RWPE1 (cell line): Measurements from ENCODE around the gene EPHB1.

Experiments used
- CTCF ChIA-PET: fragments of 350-600 bp; sonication (Branson Sonifier 250); formaldehyde crosslinking; extraction: SDS; loops from one replicate; lab custom pipeline; 2021; lab: Yijun Ruan, JAX
- POLR2A ChIA-PET: fragments of 400-600 bp; formaldehyde crosslinking; extraction: SDS; loops from one replicate; lab custom pipeline; 2020; ENCODE audit warnings: antibody characterized with exemption; ENCODE audit not compliant: low non-redundant PET; lab: Yijun Ruan, JAX
- DNase-seq: peaks from one replicate; pipeline ENCODE4 v3.0.0; 2012; ENCODE audit warnings: low spot score
- H3K27ac ChIP-seq: fragments of 450-650 bp; 2 replicates; pipeline ENCODE4 v1.5.1; 2017
- TF ChIP-seq, protein P1 (sequence below): fragments of 450-650 bp; conservative IDR thresholded peaks from 2 replicates; pipeline ENCODE4 v1.5.1; 2017; ENCODE audit warnings: low read depth, mild to moderate bottlenecking

EPHB1 gene

DNA sequence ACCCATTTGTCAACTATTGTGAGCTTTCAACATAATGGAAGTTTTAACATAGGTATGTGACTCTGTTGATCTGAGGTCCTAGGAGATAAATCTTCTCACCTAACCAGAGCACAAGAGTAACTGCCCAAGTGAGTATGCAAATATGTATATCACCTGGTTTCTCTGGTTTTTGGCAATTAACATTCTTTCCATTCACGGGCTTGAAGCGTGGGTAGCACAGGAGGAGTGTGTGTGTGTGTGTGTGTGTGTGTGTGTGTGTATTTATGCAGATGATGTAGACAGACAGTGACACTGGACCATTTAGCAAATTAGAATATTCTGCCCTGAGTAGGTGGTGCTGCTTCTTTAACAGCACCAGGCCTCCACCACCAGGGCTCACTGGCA, 15.0 kb downstream of the EPHB1 start:
- DNase-seq = no peak
- POLR2A ChIA-PET = no interaction called here
- TF ChIP-seq, protein P1, sequence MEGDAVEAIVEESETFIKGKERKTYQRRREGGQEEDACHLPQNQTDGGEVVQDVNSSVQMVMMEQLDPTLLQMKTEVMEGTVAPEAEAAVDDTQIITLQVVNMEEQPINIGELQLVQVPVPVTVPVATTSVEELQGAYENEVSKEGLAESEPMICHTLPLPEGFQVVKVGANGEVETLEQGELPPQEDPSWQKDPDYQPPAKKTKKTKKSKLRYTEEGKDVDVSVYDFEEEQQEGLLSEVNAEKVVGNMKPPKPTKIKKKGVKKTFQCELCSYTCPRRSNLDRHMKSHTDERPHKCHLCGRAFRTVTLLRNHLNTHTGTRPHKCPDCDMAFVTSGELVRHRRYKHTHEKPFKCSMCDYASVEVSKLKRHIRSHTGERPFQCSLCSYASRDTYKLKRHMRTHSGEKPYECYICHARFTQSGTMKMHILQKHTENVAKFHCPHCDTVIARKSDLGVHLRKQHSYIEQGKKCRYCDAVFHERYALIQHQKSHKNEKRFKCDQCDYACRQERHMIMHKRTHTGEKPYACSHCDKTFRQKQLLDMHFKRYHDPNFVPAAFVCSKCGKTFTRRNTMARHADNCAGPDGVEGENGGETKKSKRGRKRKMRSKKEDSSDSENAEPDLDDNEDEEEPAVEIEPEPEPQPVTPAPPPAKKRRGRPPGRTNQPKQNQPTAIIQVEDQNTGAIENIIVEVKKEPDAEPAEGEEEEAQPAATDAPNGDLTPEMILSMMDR = no peak
- H3K27ac ChIP-seq = no peak overlapping the region
- CTCF ChIA-PET = no interaction called here

DNA sequence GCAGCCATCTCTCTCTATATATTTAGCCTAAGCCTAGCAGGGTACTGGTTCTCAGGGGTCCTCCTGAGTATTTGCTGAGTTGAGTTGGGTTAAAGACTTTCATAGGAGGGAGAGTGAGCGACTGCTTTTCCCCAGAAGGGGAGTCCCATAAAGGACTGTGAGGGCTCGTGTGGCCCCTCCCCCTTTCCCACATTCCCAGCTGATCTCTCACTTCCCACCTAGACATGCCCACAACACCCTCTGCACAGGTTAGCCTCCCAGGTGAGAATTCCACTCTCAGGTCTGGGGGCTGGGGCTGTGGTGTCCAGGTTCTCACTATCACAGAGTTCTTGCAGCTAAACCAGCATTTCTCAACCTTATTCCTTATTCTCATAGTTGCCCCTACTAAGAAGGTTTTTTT, 15.8 kb downstream of the EPHB1 start:
- no peak for DNase-seq
- ChIA-PET POLR2A (no interaction called here), CTCF (no interaction called here)
- TF ChIP-seq, protein P1 = no peak
- H3K27ac ChIP-seq = no peak overlapping the region

DNA sequence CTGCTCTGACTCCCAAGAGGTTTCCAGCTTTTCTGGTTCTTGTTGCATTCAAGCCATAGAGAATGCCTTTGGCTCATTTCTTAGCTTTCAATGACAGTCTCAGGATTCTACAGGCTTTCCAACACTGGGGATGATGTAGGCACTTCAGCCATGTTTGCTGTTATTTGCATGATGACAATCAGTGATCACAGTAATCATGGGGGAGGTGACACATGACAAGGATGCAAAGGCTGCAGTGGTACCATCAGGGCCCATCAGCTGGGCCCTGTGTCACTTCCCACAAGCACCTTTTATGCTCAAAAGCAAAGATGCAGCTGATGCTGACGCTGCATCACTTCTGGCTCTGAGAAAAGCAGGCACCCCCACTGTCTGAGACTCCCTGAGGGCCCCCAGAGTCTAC, 18.6 kb downstream of the EPHB1 start:
- no peak for DNase-seq
- no peak overlapping the region for H3K27ac ChIP-seq
- TF ChIP-seq, protein P1 = no peak
- ChIA-PET POLR2A (no interaction called here), CTCF (interaction anchor here (0.6 kb wide), 1 partner anchor 763 kb away, joined by 8 read pairs; no protein-coding TSS in a partner anchor)

DNA sequence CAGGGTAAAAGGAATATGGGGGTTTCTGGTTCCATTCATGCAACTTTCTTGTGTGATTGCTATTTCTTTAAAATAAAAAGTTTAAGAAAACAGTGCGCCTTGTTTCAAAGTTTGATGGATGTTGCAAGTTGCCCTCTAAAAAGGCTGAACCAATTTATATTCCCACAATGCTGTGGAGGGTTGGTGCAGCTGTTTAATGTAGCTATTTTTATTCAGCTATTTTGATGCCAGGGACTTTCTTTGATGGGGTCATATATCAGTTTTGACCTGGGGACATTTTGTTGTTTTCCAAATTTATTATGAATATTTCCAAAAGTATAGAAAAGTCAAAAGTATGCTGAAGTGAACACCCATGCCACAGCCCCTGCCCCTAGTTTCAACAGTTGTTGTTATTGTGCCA, 20.5 kb downstream of the EPHB1 start:
- H3K27ac ChIP-seq = no peak overlapping the region
- POLR2A ChIA-PET = no interaction called here
- TF ChIP-seq, protein P1 = no peak
- no peak for DNase-seq
- CTCF ChIA-PET = no interaction called here

DNA sequence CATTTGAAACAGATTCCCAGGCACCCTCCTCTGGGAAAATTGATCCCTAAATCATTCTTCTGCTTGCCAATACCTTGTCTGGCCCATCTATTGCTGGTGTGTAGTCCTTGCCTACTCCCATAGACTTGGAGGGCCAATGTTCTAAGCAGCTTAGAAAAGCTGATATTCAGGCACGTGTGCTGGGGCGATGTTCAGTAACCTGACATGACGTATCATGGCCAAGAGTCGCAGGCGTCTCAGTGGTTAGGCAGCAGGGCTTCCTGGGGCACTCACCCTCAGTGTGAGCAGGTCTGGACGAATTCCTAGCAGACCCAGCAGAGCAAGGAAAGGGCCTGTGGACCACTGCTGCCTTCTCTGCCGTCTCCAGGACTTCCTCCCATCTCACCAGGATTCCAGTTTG, 21.6 kb downstream of the EPHB1 start:
- ChIA-PET CTCF (interaction anchor here (0.5 to 1.3 kb wide), 2 partner anchors 21 to 1634 kb away, joined by 3 to 7 read pairs; partner anchors contain the start of gene EPHB1), POLR2A (no interaction called here)
- DNase-seq = no peak
- H3K27ac ChIP-seq = no peak overlapping the region
- TF ChIP-seq, protein P1 = no peak

DNA sequence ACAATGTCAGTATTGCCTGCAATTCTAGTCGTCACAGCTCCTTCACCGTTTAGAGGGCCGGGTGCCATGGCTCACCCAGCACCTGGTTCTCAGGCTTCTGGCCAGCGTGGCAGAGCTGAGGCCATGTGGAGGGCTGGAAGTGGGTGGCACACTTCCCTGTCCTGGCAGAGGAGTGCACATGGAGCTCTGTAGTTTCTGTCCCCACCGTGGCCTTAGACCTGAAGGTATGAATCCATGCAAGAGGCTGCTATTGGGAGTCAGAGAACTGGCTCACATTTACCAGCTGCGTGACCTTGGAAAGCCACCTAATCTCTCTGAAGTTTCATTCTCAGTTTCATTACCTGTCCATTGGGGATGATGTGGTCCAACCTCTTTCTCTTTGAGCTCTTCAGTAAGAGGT, 22.2 kb downstream of the EPHB1 start:
- H3K27ac ChIP-seq = no peak overlapping the region
- DNase-seq = no peak
- ChIA-PET CTCF (interaction anchor here (1.3 kb wide), 1 partner anchor 22 kb away, joined by 7 read pairs; the partner anchor contains the start of gene EPHB1), POLR2A (no interaction called here)
- TF ChIP-seq, protein P1 = no peak
